ENCODE measurements around the gene TCEA2. TPM values are rescaled to one million over a fixed set of nuclear protein-coding genes. Genes with fewer than 3 reads are reported as not detected.

The TCEA2 gene
- total RNA-seq, 1 experiment from 2014 or later = 38.5 TPM

- Histone ChIP-seq H3K27me3 (ENCODE audit: control insufficient read depth, insufficient read depth, low read length) (no peaks in the 10 kb centered on the region), H3K4me3 (ENCODE audit: low read depth in 2 of 2, low read length in 2 of 2) (no peak overlapping the region), H3K27ac (ENCODE audit: low read length) (no peak overlapping the region), H3K4me1 (ENCODE audit: control insufficient read depth, insufficient read depth, low read length) (no peaks in the 10 kb centered on the region), H3K9me3 (ENCODE audit: control insufficient read depth, insufficient read depth, low read depth, low read length) (no peaks in the 10 kb centered on the region), H3K36me3 (ENCODE audit: control insufficient read depth, insufficient read depth, low read length) (no peaks in the 10 kb centered on the region)
- ATAC-seq = 0 out of 2 replicates have a peak, but pooled peaks have one; percentile 5
- TF ChIP-seq REST (IDR thresholded peaks at IDR 0.05; ENCODE audit: insufficient read depth in 1 of 2, low read depth in 2 of 2, low read length in 1 of 2) (no peak), POLR2AphosphoS5 (IDR thresholded peaks at IDR 0.05; ENCODE audit: low read depth, low read length) (no peak), SIN3A (IDR thresholded peaks at IDR 0.05; ENCODE audit: borderline replicate concordance, insufficient read depth, low read depth, low read length) (no peak), TCF7L2 (IDR thresholded peaks at IDR 0.05; ENCODE audit: low read depth, low read length) (no peak), CTCF (IDR thresholded peaks at IDR 0.05) (no peak)
- no peak for DNase-seq (ENCODE audit: low read depth, low spot score)
- in situ Hi-C loops (cut with HindIII; ENCODE audit: low pct_unique_long_range_greater_than_20kb, low sequenced_read_pairs) (no loop called here), intact Hi-C loops (cut with micrococcal nuclease; ENCODE audit: unreplicated experiment) (no loop called here)
- no TSS peak for BruUV-seq (replicated peaks)
- ChIA-PET POLR2A (no interaction called here), CTCF (no interaction called here)
These were observed 27.2 kb downstream of the TCEA2 start for GRCh38 chr20:64090165-64090564.

- Histone ChIP-seq H3K36me3 (ENCODE audit: control insufficient read depth, insufficient read depth, low read length) (no peaks in the 10 kb centered on the region), H3K27me3 (ENCODE audit: control insufficient read depth, insufficient read depth, low read length) (no peaks in the 10 kb centered on the region), H3K4me1 (ENCODE audit: control insufficient read depth, insufficient read depth, low read length) (no peaks in the 10 kb centered on the region), H3K9me3 (ENCODE audit: control insufficient read depth, insufficient read depth, low read depth, low read length) (no peaks in the 10 kb centered on the region), H3K27ac (ENCODE audit: low read length) (no peak overlapping the region), H3K4me3 (ENCODE audit: low read depth in 2 of 2, low read length in 2 of 2) (no peak overlapping the region)
- no peak for ATAC-seq
- BruUV-seq (replicated peaks) = no TSS peak
- in situ Hi-C loops (cut with HindIII; ENCODE audit: low pct_unique_long_range_greater_than_20kb, low sequenced_read_pairs) (no loop called here), intact Hi-C loops (cut with micrococcal nuclease; ENCODE audit: unreplicated experiment) (no loop called here)
- DNase-seq (ENCODE audit: low read depth, low spot score) = no peak
- POLR2A ChIA-PET = interaction anchor here (0.7 kb wide), 1 partner anchor 10 kb away, joined by 3 read pairs; no protein-coding TSS in a partner anchor
- no peak for TF ChIP-seq CTCF (IDR thresholded peaks at IDR 0.05)
- CTCF ChIA-PET = no interaction called here
These were observed 28.3 kb downstream of the TCEA2 start for GRCh38 chr20:64091340-64091739.

Data from Panc1 (cell line).